NCI-H524 treated with DMSO at 0.1 percent for 48 hours (cell line): ENCODE results near the gene ERI2.
A peak's percentile ranks its signal among the peaks of the same experiment; 100 is the strongest.
"Not testable (repeated sequence)": the region's sequence is repeated elsewhere in the genome, so short reads cannot be mapped to it uniquely, and the experiment has no call there.

ENCODE experiments used
- DNase-seq: peaks from one replicate; lab custom pipeline; 2025; lab: John Stamatoyannopoulos, UW

Gene ERI2

GRCh38 chr16:20763461-20764232 lies 42.6 kb downstream of the ERI2 start, which contains the start of gene ACSM3:
Gene ACSM3 (plus strand): TSS chr16:20764014. CDS start chr16:20770035, 6,021 bp downstream.
- DNase-seq = peak; percentile 79

- DNase-seq = no peak
Measured at GRCh38 chr16:20762404-20763123, 43.7 kb downstream of the ERI2 start.

GRCh38 chr16:20761175-20761574 lies 45.1 kb downstream of the ERI2 start:
- DNase-seq = no peak

- DNase-seq = no peak
Measured at GRCh38 chr16:20760346-20760745, 45.9 kb downstream of the ERI2 start.

- not testable (repeated sequence) for DNase-seq
Measured at GRCh38 chr16:20755799-20756198, 50.5 kb downstream of the ERI2 start.

GRCh38 chr16:20755238-20755637 lies 51.0 kb downstream of the ERI2 start:
- DNase-seq = no peak

GRCh38 chr16:20753727-20754126 lies 52.5 kb downstream of the ERI2 start:
- DNase-seq = no peak

GRCh38 chr16:20750558-20750957 lies 55.7 kb downstream of the ERI2 start:
- no peak for DNase-seq

- DNase-seq = no peak
Measured at GRCh38 chr16:20749474-20749873, 56.8 kb downstream of the ERI2 start.

GRCh38 chr16:20747030-20747816 lies 59.0 kb downstream of the ERI2 start:
- DNase-seq = no peak

GRCh38 chr16:20746461-20746860 lies 59.8 kb downstream of the ERI2 start:
- no peak for DNase-seq
